Upper lobe of left lung (tissue), 4 donors: ENCODE results near the gene SMOC1.

ENCODE experiments used
- CTCF ChIP-seq, 6 experiments: fragments of 450-650 bp in 4 of 6; fragments of 200-600 bp in 2 of 6; sonication (generic) in 2 of 6; IDR thresholded peaks; one replicate each; pipeline ENCODE4 v1.5.1; 2016 to 2019; ENCODE audit warnings: antibody characterized with exemption in 6 of 6
- EP300 ChIP-seq, 4 donors: sonication (generic); formaldehyde crosslinking; IDR thresholded peaks; one replicate each; pipeline ENCODE4 v1.5.1; 2017; ENCODE audit warnings: antibody characterized with exemption in 4 of 4, control low read depth in 2 of 4
- POLR2A ChIP-seq, 4 donors: fragments of 450-650 bp; IDR thresholded peaks; one replicate each; pipeline ENCODE4 v1.5.1; 2016 to 2017; ENCODE audit warnings: antibody characterized with exemption in 4 of 4, mild to moderate bottlenecking in 2 of 4
- POLR2AphosphoS5 ChIP-seq, 2 donors: sonication (generic); formaldehyde crosslinking; IDR thresholded peaks; one replicate each; pipeline ENCODE4 v1.5.1; 2017; ENCODE audit warnings: antibody characterized with exemption in 2 of 2

- TF ChIP-seq CTCF (IDR thresholded peaks at IDR 0.05) (peak; percentile 34 to 80 (median 60)), EP300 (IDR thresholded peaks at IDR 0.05) (no peak), POLR2AphosphoS5 (IDR thresholded peaks at IDR 0.05) (no peak), POLR2A (IDR thresholded peaks at IDR 0.05) (no peak)
These were observed 166.8 kb downstream of the SMOC1 start for GRCh38 chr14:70045844-70046535.
